CD4-positive, alpha-beta T cell (primary cell): ENCODE measurements around the gene ZNF605. TPM values are rescaled to one million over a fixed set of nuclear protein-coding genes. Genes with fewer than 3 reads are reported as not detected.

Experiments used
- ATAC-seq: fragments of 200-7000 bp; cut with Tn5 transposase; one replicate; pipeline ENCODE4 v1.10.0; 2022; ENCODE audit warnings: mild to moderate bottlenecking; ENCODE audit not compliant: poor library complexity
- CTCF ChIA-PET: fragments of 350-600 bp; sonication (Branson Sonifier 250); formaldehyde crosslinking; loops from one replicate; lab custom pipeline; 2021; ENCODE audit warnings: antibody characterized with exemption, inconsistent platforms; lab: Charles Lee
- POLR2A ChIA-PET: fragments of 350-600 bp; sonication (Branson Sonifier 250); formaldehyde crosslinking; loops from one replicate; lab custom pipeline; 2021; ENCODE audit warnings: antibody characterized with exemption, inconsistent platforms; lab: Charles Lee
- DNase-seq, 14 experiments: peaks; one replicate each; pipeline ENCODE4 v3.0.0-alpha.2; 2013 to 2020; ENCODE audit warnings: mixed read lengths in 2 of 14
- H3K27ac ChIP-seq, 2 donors: one replicate each; pipeline versions ENCODE4 v1.5.1 to v1.7.0; 2013; ENCODE audit warnings: low read length in 2 of 2, low read depth in 1 of 2, mild to moderate bottlenecking in 1 of 2
- H3K27me3 ChIP-seq, 2 experiments: 1 replicate in 1 of 2; 2 replicates in 1 of 2; pipeline versions ENCODE4 v1.6.1 to v1.7.0; 2013; ENCODE audit warnings: low read length in 2 of 2, control low read depth in 1 of 2, mild to moderate bottlenecking in 1 of 2, moderate library complexity in 1 of 2; ENCODE audit not compliant: insufficient read depth in 2 of 2, control insufficient read depth in 1 of 2
- H3K36me3 ChIP-seq: one replicate; pipeline ENCODE4 v1.6.1; 2013; ENCODE audit warnings: low read length, control low read depth; ENCODE audit not compliant: insufficient read depth
- H3K4me1 ChIP-seq: one replicate; pipeline ENCODE4 v1.6.1; 2013; ENCODE audit warnings: low read length, control low read depth; ENCODE audit not compliant: insufficient read depth
- H3K4me3 ChIP-seq: one replicate; pipeline ENCODE4 v1.5.1; 2013; ENCODE audit warnings: mild to moderate bottlenecking, low read length, moderate library complexity
- H3K9me3 ChIP-seq, 2 experiments: 1 replicate in 1 of 2; 2 replicates in 1 of 2; pipeline versions ENCODE4 v1.6.1 to v1.7.0; 2013; ENCODE audit warnings: low read length in 2 of 2, mild to moderate bottlenecking in 2 of 2, control low read depth in 1 of 2, moderate library complexity in 1 of 2; ENCODE audit not compliant: control insufficient read depth in 1 of 2, insufficient read depth in 1 of 2
- H3K27ac Mint-ChIP-seq: one replicate; pipeline ENCODE4 v1.8.0; 2020; ENCODE audit warnings: mixed read lengths
- H3K27me3 Mint-ChIP-seq: one replicate; pipeline ENCODE4 v1.8.0; 2021; ENCODE audit warnings: mixed read lengths
- H3K36me3 Mint-ChIP-seq: one replicate; pipeline ENCODE4 v1.8.0; 2021; ENCODE audit warnings: low read depth, mixed read lengths
- H3K4me1 Mint-ChIP-seq: one replicate; pipeline ENCODE4 v1.8.0; 2021; ENCODE audit warnings: low read depth, mixed read lengths
- H3K4me3 Mint-ChIP-seq: one replicate; pipeline ENCODE4 v1.8.0; 2020; ENCODE audit warnings: mild to moderate bottlenecking, mixed read lengths
- H3K9me3 Mint-ChIP-seq: one replicate; pipeline ENCODE4 v1.8.0; 2020; ENCODE audit warnings: mixed read lengths
- intact Hi-C, 2 experiments: fragments of 100-400 bp; cut with DNase I in 1 of 2; cut with micrococcal nuclease in 1 of 2; formaldehyde crosslinking; loops; one replicate each; pipeline versions ENCODE4 v1.15.1 to v1.9.0; 2023 to 2025; cut with DNase I, micrococcal nuclease
- total RNA-seq, 174 experiments: library from RNA in 2 of 174; stranded (reverse) in 2 of 174; gene quantifications; one replicate each; pipeline ENCODE4 v1.2.3 and lab custom pipeline; 2021 to 2026
- TF ChIP-seq, protein P1 (sequence below): fragments of 200-600 bp; IDR thresholded peaks from one replicate; pipeline ENCODE4 v1.8.0; 2022; ENCODE audit warnings: antibody characterized with exemption, mild to moderate bottlenecking

ZNF605 gene
- total RNA-seq, 2 experiments from 2014 or later: 5.3 to 5.8 TPM

- intact Hi-C loops: loop anchor here (2.0 to 10.0 kb wide), 4 partner anchors 16 to 204 kb away; partner anchors contain the start of genes ANKLE2 (in 1 of the 2), POLE (in 1 of the 2) and PXMP2 (in 1 of the 2)
- TF ChIP-seq, protein P1, sequence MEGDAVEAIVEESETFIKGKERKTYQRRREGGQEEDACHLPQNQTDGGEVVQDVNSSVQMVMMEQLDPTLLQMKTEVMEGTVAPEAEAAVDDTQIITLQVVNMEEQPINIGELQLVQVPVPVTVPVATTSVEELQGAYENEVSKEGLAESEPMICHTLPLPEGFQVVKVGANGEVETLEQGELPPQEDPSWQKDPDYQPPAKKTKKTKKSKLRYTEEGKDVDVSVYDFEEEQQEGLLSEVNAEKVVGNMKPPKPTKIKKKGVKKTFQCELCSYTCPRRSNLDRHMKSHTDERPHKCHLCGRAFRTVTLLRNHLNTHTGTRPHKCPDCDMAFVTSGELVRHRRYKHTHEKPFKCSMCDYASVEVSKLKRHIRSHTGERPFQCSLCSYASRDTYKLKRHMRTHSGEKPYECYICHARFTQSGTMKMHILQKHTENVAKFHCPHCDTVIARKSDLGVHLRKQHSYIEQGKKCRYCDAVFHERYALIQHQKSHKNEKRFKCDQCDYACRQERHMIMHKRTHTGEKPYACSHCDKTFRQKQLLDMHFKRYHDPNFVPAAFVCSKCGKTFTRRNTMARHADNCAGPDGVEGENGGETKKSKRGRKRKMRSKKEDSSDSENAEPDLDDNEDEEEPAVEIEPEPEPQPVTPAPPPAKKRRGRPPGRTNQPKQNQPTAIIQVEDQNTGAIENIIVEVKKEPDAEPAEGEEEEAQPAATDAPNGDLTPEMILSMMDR: no peak
- POLR2A ChIA-PET: no interaction called here
Observed at GRCh38 chr12:132888852-132889251, 67.3 kb downstream of the ZNF605 start.

DNA sequence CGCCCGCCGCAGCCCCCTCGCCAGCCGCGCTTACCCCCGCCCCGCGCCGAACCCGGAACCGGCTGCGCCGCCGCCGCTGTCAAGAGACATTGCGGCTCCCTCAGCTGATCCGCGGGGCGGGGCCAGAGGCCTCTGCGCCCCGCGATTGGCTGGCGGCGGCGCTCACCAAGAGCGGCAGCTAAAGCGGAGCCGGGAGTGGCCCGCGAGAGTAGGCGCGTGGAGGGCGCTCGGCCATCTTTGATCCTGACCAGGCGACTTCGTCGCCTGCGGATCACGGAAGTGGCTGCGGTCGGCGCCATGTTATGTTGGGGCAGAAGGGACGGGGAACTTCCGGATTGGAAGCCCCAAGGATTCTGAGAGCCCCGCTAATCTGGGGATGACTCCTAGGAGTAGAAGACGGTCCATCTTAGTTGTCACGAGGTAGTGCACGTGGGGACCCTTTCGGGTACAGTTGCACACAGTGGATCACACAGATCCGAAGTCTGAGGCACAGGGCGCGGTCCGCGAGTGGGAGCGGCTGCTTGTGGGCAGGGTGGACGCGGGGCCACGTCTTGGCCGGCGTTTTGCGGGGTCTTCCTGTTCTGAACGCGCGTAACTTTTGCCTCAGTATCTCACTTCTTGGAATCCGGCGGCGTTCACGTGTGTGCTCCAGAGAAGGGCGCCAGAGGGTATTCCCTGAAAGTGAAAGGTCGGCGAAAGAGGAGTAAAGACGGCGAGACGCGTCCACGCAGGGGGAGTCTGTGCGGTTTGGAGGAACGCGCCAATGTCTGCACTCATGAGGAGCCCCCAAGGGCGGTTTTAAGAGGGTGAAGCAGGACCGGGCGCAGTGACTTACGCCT lies 68.4 kb downstream of the ZNF605 start, which contains the start of gene CHFR:
TSS of gene CHFR (minus strand) at position 93 of the 839 bp plus-strand sequence. CDS start 277 bp downstream, outside the sequence.
- peaks cover 34% of the 10 kb centered on the region for H3K4me1 Mint-ChIP-seq
- ChIA-PET POLR2A (interaction anchor here (0.6 to 2.4 kb wide), 21 partner anchors 9 to 300 kb away, joined by 3 to 30 read pairs (median 5); partner anchors contain the start of genes GOLGA3, PGAM5 and ZNF26), CTCF (interaction anchor here (1.9 to 2.4 kb wide), 2 partner anchors 17 kb away, joined by 4 to 11 read pairs; no protein-coding TSS in a partner anchor)
- Histone ChIP-seq H3K27me3 (no peaks in the 10 kb centered on the region), H3K4me3 (peak within 1 kb of the TSS; percentile 77), H3K36me3 (peaks cover 14% of the 10 kb centered on the region), H3K27ac (peak within 1 kb of the TSS; percentile 97), H3K9me3 (peaks cover 0 to 5% of the 10 kb centered on the region in 2 experiments), H3K4me1 (peaks cover 22% of the 10 kb centered on the region)
- no peaks in the 10 kb centered on the region for H3K27me3 Mint-ChIP-seq
- H3K9me3 Mint-ChIP-seq: peaks cover 2% of the 10 kb centered on the region
- TF ChIP-seq, protein P1: no peak
- peak within 1 kb of the TSS; percentile 100 for H3K27ac Mint-ChIP-seq
- ATAC-seq: peak; percentile 97
- peaks cover 38% of the 10 kb centered on the region for H3K36me3 Mint-ChIP-seq
- H3K4me3 Mint-ChIP-seq: peak within 1 kb of the TSS; percentile 97
- peak; percentile 87 to 98 (median 92) for DNase-seq
- intact Hi-C loops: loop anchor here (1.0 to 10.0 kb wide), 7 partner anchors 17 to 203 kb away; partner anchors contain the start of genes ANKLE2 (in 1 of the 2), POLE (in 1 of the 2) and PXMP2 (in 1 of the 2)

More at GRCh38 chr12:132888852-132889251, 67.3 kb downstream of the ZNF605 start:
- ATAC-seq (no peak), DNase-seq (no peak)
- Mint-ChIP-seq H3K4me3 (peak overlapping the region; percentile 79), H3K36me3 (peaks cover 29% of the 10 kb centered on the region), H3K9me3 (peaks cover 2% of the 10 kb centered on the region), H3K4me1 (peaks cover 34% of the 10 kb centered on the region), H3K27me3 (no peaks in the 10 kb centered on the region), H3K27ac (peak overlapping the region; percentile 100)
- peaks cover 20% of the 10 kb centered on the region for H3K4me1 ChIP-seq
- peaks cover 0 to 5% of the 10 kb centered on the region in 2 experiments for H3K9me3 ChIP-seq
- peaks cover 11% of the 10 kb centered on the region for H3K36me3 ChIP-seq
- H3K27ac ChIP-seq: peak overlapping the region in 1 of 2 donors; percentile 97
- no peaks in the 10 kb centered on the region for H3K27me3 ChIP-seq
- CTCF ChIA-PET: interaction anchor here (1.9 kb wide), 1 partner anchor 16 kb away, joined by 4 read pairs; no protein-coding TSS in a partner anchor
- no peak overlapping the region for H3K4me3 ChIP-seq
